OCI-LY3 (cell line): ENCODE results near the gene UMODL1.
"Not testable (repeated sequence)": the region's sequence is repeated elsewhere in the genome, so short reads cannot be mapped to it uniquely, and the experiment has no call there.

Source experiments
- H2AFZ ChIP-seq: fragments of 200-600, 300-600 bp; shearing (Covaris generic); 2 replicates; pipeline ENCODE4 v1.6.0; 2014; ENCODE audit warnings: antibody characterized with exemption, low read depth, low read length
- H3K27ac ChIP-seq: fragments of 200-600, 300-600 bp; sonication (generic); 2 replicates; pipeline ENCODE4 v1.5.1; 2014; ENCODE audit warnings: mild to moderate bottlenecking, low read length, moderate library complexity, mixed read lengths
- H3K27me3 ChIP-seq: fragments of 200-600, 300-600 bp; sonication (generic); 2 replicates; pipeline ENCODE4 v1.6.1; 2014; ENCODE audit warnings: low read depth, low read length, mixed read lengths
- H3K36me3 ChIP-seq: fragments of 200-600, 300-600 bp; sonication (generic); replicated peaks from 2 replicates; pipeline ENCODE3; 2014; ENCODE audit warnings: low read depth, low read length, mixed read lengths
- H3K4me1 ChIP-seq: fragments of 300-600, 200-600 bp; sonication (generic); 2 replicates; pipeline ENCODE4 v1.6.1; 2014; ENCODE audit warnings: low read length, mixed read lengths
- H3K4me2 ChIP-seq: fragments of 200-600, 300-600 bp; sonication (generic); 2 replicates; pipeline ENCODE4 v1.6.1; 2014; ENCODE audit warnings: low read length, mixed read lengths
- H3K4me3 ChIP-seq: fragments of 300-600, 200-600 bp; sonication (generic); 2 replicates; pipeline ENCODE4 v1.5.1; 2014; ENCODE audit warnings: antibody characterized with exemption, mild to moderate bottlenecking, low read length, moderate library complexity
- H3K79me2 ChIP-seq: fragments of 300-600, 200-600 bp; shearing (Covaris generic); 2 replicates; pipeline ENCODE4 v1.6.1; 2014; ENCODE audit warnings: mild to moderate bottlenecking, low read length, mixed read lengths
- H3K9ac ChIP-seq: fragments of 300-600, 200-600 bp; shearing (Covaris generic); 2 replicates; pipeline ENCODE4 v1.6.0; 2014; ENCODE audit warnings: mild to moderate bottlenecking, low read length, moderate library complexity
- H3K9me3 ChIP-seq: fragments of 200-600, 300-600 bp; shearing (Covaris generic); 2 replicates; pipeline ENCODE4 v1.6.1; 2014; ENCODE audit warnings: low read length, mixed read lengths; ENCODE audit not compliant: insufficient read depth
- H4K20me1 ChIP-seq: fragments of 200-600, 300-600 bp; sonication (generic); 2 replicates; pipeline ENCODE4 v1.6.1; 2016; ENCODE audit warnings: low read length, mixed read lengths; ENCODE audit not compliant: insufficient read depth
- EZH2phosphoT487 ChIP-seq: fragments of 200-600 bp; shearing (Covaris generic); IDR thresholded peaks from 2 replicates; pipeline ENCODE4 v1.6.1; 2018; ENCODE audit warnings: antibody characterized with exemption, mixed run types, low read depth
- TF ChIP-seq, protein P1 (sequence below): fragments of 200-600, 300-600 bp; sonication (generic); IDR thresholded peaks from 2 replicates; pipeline ENCODE4 v1.5.1; 2014; ENCODE audit warnings: antibody characterized with exemption, low read length, low read depth

UMODL1 gene

DNA sequence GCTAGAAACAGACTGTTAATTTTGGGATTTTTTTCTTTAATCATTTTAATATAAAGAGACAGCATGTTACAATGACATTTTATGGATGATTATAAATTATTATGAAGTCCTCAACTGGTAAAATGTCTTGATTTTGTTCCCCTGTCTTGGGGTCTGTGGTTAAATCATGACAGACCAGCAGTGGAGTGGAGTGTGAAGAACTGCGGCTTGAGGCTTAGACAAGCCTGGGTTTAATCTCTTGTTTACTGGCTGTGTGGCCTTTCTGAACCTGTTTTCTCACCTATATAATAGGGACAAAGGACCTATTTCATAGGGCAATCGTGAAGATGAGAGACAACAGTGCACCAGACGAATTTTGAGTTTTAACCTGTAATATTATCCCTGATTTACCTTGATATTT lies 1.8 kb upstream of the UMODL1 start:
- no peaks in the 10 kb centered on the region; the same call in 1 of the 2 replicates for H3K4me1 ChIP-seq
- H3K79me2 ChIP-seq, result no peaks in the 10 kb centered on the region
- H3K36me3 ChIP-seq, result no peaks in the 10 kb centered on the region
- H3K27me3 ChIP-seq, result peaks cover 17% of the 10 kb centered on the region; the same call in 1 of the 2 replicates
- no peak for TF ChIP-seq EZH2phosphoT487
- TF ChIP-seq, protein P1, sequence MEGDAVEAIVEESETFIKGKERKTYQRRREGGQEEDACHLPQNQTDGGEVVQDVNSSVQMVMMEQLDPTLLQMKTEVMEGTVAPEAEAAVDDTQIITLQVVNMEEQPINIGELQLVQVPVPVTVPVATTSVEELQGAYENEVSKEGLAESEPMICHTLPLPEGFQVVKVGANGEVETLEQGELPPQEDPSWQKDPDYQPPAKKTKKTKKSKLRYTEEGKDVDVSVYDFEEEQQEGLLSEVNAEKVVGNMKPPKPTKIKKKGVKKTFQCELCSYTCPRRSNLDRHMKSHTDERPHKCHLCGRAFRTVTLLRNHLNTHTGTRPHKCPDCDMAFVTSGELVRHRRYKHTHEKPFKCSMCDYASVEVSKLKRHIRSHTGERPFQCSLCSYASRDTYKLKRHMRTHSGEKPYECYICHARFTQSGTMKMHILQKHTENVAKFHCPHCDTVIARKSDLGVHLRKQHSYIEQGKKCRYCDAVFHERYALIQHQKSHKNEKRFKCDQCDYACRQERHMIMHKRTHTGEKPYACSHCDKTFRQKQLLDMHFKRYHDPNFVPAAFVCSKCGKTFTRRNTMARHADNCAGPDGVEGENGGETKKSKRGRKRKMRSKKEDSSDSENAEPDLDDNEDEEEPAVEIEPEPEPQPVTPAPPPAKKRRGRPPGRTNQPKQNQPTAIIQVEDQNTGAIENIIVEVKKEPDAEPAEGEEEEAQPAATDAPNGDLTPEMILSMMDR, result no peak
- no peak overlapping the region for H3K4me2 ChIP-seq
- H2AFZ ChIP-seq, result no peak overlapping the region
- no peaks in the 10 kb centered on the region for H4K20me1 ChIP-seq
- H3K9ac ChIP-seq, result no peak overlapping the region
- H3K27ac ChIP-seq, result no peak overlapping the region
- no peaks in the 10 kb centered on the region for H3K9me3 ChIP-seq
- no peak overlapping the region for H3K4me3 ChIP-seq

DNA sequence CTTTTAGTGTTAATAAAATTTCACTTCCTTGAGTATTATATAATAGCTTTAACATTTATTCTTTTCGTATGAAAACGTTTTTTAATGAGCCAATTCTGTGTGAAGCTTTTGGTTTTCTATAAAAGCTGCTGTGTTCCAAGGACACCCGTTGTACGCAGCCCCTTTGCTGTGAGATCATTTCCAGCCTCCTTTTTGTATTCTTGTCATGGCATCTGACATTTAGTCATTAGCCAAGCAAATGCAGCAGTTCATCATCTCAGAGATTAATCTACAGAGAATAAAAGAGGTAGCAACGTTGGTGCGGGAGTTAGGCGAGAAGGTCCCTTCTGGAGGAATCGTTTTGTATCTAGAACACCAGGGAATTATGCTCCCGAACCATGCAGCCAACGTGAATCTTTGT lies 1.3 kb upstream of the UMODL1 start:
- Histone ChIP-seq H3K27ac (no peak overlapping the region), H3K4me2 (no peak overlapping the region), H3K4me3 (no peak overlapping the region), H3K79me2 (no peaks in the 10 kb centered on the region), H3K4me1 (no peaks in the 10 kb centered on the region), H3K27me3 (peaks cover 16% of the 10 kb centered on the region; the same call in 1 of the 2 replicates), H3K9ac (no peak overlapping the region), H3K9me3 (no peaks in the 10 kb centered on the region), H2AFZ (no peak overlapping the region), H3K36me3 (no peaks in the 10 kb centered on the region), H4K20me1 (no peaks in the 10 kb centered on the region)
- TF ChIP-seq, protein P1, result no peak
- no peak for TF ChIP-seq EZH2phosphoT487

DNA sequence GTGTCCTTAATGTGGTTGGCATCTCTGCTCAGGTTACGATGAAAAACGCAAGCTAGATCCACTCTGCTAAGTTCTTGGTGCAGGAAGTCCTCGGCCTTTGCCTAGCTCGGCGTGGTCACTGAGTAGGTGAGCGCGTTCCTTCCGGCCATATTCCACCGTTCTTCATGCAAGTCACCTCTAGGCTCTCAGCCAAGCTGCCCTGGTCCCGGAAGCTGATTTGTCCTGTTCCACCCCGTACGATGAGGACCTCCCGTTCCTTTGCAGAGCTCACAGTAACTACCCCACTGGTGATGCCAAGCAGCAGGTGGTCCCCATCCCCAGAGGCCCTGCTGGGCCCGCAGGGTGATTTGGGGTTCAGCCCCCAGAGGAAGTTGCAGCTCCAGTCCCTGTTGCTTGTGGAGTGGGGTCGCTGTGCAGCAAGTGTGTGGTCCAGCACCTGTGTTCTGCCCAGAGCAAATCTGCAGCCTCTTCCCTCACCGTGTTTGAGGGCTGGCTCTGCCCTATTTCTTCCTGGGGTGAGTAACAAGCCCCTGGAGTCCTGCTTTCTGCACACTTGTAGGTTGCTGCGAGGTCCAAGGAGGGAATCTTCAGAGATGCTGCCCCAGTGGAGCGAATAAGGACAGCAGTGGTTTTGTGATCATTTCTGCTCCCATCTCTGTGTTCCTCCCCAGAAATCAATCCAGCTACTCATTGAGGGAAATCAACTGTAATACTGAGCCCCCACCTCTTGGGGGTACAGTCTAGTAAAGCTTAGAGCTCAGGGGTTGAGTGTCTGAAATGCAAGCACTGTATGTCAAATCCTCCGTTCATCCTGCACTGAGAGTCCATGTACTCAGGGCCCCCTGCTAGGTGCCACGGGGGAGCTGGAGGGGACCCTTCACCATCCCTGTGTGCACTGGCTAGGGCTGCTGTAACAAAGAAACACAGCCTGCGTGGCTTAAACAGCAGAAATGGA lies 2.3 kb downstream of the UMODL1 start:
- Histone ChIP-seq H3K9ac (no peak overlapping the region), H3K4me2 (no peak overlapping the region), H3K4me3 (no peak overlapping the region), H2AFZ (no peak overlapping the region), H3K27me3 (peaks cover 13% of the 10 kb centered on the region; the same call in 1 of the 2 replicates), H3K36me3 (no peaks in the 10 kb centered on the region), H4K20me1 (no peaks in the 10 kb centered on the region), H3K4me1 (peaks cover 10% of the 10 kb centered on the region), H3K27ac (no peak overlapping the region), H3K79me2 (no peaks in the 10 kb centered on the region), H3K9me3 (no peaks in the 10 kb centered on the region)
- no peak for TF ChIP-seq EZH2phosphoT487
- TF ChIP-seq, protein P1, result no peak

DNA sequence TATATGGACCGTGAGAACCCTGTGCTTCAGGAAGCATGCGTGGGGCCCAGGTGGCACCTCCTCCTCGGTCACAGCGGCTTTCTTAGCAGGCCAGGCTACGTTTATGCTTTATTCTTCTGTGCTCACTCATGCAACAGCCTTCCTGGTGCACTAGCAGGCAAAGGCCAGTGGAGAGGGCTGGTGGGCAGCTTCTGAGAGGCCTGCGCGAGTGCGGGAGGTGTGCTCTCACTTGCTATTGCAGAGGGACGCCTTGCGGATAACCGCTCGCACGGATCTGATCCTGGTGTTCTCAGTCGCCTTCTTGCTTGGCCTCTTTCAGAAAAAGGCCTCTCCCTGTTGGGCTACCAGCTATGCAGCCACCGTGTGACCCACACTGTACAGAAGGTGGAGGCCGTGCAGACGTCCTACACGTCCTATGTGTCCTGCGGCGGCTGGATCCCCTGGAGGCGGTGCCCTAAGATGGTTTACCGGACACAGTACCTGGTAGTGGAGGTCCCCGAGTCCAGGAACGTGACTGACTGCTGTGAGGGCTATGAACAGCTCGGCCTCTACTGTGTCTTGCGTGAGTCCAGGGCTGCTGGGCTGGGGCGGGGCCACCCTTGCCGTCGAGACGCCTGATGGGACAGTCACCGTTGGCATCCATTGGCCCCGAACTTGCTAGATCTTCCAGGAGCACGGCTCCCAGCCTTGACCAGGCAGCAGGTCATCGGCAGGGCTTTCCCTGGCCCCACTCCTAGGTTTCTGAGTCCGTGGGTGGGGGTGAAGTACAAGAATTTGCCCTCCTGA lies 4.8 kb downstream of the UMODL1 start:
- no peak overlapping the region for H3K9ac ChIP-seq
- no peaks in the 10 kb centered on the region for H3K79me2 ChIP-seq
- H3K36me3 ChIP-seq, result no peaks in the 10 kb centered on the region
- no peak overlapping the region for H3K4me2 ChIP-seq
- H3K4me3 ChIP-seq, result no peak overlapping the region
- peaks cover 21% of the 10 kb centered on the region for H3K4me1 ChIP-seq
- no peak overlapping the region for H2AFZ ChIP-seq
- no peaks in the 10 kb centered on the region for H4K20me1 ChIP-seq
- no peaks in the 10 kb centered on the region for H3K9me3 ChIP-seq
- no peak overlapping the region for H3K27ac ChIP-seq
- H3K27me3 ChIP-seq, result 0 out of 2 replicates have a peak, but pooled peaks cover 4% of the 10 kb centered on the region
- TF ChIP-seq EZH2phosphoT487, result no peak
- TF ChIP-seq, protein P1, result no peak

DNA sequence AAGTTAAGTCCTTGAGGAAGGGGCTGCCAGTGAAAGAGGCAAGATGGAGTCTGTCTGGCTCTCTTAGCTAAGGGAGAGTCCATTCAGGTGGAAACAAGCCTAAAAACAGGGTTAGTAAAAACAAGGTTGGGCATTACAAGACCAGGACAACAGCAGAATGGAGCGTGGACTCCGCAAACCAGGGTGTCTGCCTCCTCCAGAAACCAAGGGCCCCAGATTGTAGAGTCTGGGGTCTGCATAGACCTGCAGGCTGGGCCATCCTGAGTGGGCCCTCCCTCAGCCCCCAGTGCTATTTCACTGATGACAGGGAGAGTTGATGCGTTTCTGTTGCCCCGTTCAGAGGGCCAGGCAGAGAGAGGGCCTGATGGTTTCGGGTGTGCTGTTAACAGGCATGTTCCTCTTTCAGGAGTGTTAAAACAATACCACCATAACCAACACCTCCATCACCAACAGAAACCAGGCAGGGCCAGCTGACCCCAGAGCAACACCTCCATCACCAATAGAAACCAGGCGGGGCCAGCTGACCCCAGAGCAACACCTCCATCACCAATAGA lies 6.6 kb downstream of the UMODL1 start:
- not testable (repeated sequence) for H3K79me2 ChIP-seq, H4K20me1 ChIP-seq, H3K4me3 ChIP-seq, H3K9ac ChIP-seq, H3K36me3 ChIP-seq, H3K9me3 ChIP-seq, H2AFZ ChIP-seq, H3K27me3 ChIP-seq, H3K27ac ChIP-seq
- Histone ChIP-seq H3K4me2 (peak overlapping the region; percentile 32), H3K4me1 (peaks cover 21% of the 10 kb centered on the region)
